WERI-Rb-1 (cell line): ENCODE results near the gene DCDC2.
"Not testable (repeated sequence)": the region's sequence is repeated elsewhere in the genome, so short reads cannot be mapped to it uniquely, and the experiment has no call there.

ENCODE experiments used
- DNase-seq: peaks from one replicate; pipeline ENCODE4 v3.0.0-alpha.2; 2020
- H3K27ac ChIP-seq: fragments of 250-450 bp; sonication (Bioruptor Pico); 2 replicates; pipeline ENCODE4 v1.5.1; 2020; ENCODE audit warnings: mild to moderate bottlenecking, moderate library complexity
- H3K27me3 ChIP-seq: fragments of 250-450 bp; sonication (Bioruptor Pico); 2 replicates; pipeline ENCODE4 v1.5.1; 2021; ENCODE audit warnings: mild to moderate bottlenecking, low read depth, moderate library complexity; ENCODE audit not compliant: insufficient read depth, severe bottlenecking
- H3K36me3 ChIP-seq: fragments of 250-450 bp; sonication (Bioruptor Pico); 2 replicates; pipeline ENCODE4 v1.5.1; 2020; ENCODE audit warnings: mild to moderate bottlenecking, moderate library complexity
- H3K4me3 ChIP-seq: 2 replicates; pipeline ENCODE4 v1.5.1; 2011; ENCODE audit warnings: low read depth, mild to moderate bottlenecking, control low read depth, low read length
- H3K9me3 ChIP-seq: fragments of 250-450 bp; sonication (Bioruptor Pico); 2 replicates; pipeline ENCODE4 v1.5.1; 2021; ENCODE audit warnings: mild to moderate bottlenecking, moderate library complexity; ENCODE audit not compliant: severe bottlenecking
- CTCF ChIP-seq: IDR thresholded peaks from 2 replicates; pipeline ENCODE4 v1.5.1; 2011; ENCODE audit warnings: low read depth, mild to moderate bottlenecking, control low read depth, inconsistent platforms, low read length

DCDC2 gene

GRCh38 chr6:24307881-24308280 lies 50.0 kb downstream of the DCDC2 start:
- Histone ChIP-seq H3K9me3 (no peaks in the 10 kb centered on the region), H3K27ac (no peak overlapping the region)
- no peak for TF ChIP-seq CTCF

GRCh38 chr6:24306936-24307335 lies 50.9 kb downstream of the DCDC2 start:
- no peaks in the 10 kb centered on the region for H3K36me3 ChIP-seq

More at GRCh38 chr6:24307881-24308280, 50.0 kb downstream of the DCDC2 start:
- Histone ChIP-seq H3K4me3 (no peak overlapping the region), H3K27me3 (no peaks in the 10 kb centered on the region), H3K36me3 (no peaks in the 10 kb centered on the region)
- no peak for DNase-seq

GRCh38 chr6:24306038-24306437 lies 51.8 kb downstream of the DCDC2 start:
- no peak for TF ChIP-seq CTCF
- Histone ChIP-seq H3K36me3 (no peaks in the 10 kb centered on the region), H3K4me3 (no peak overlapping the region), H3K27me3 (no peaks in the 10 kb centered on the region), H3K9me3 (no peaks in the 10 kb centered on the region), H3K27ac (no peak overlapping the region)
- no peak for DNase-seq

More at GRCh38 chr6:24306936-24307335, 50.9 kb downstream of the DCDC2 start:
- Histone ChIP-seq H3K9me3 (no peaks in the 10 kb centered on the region), H3K27me3 (no peaks in the 10 kb centered on the region), H3K27ac (no peak overlapping the region), H3K4me3 (no peak overlapping the region)
- TF ChIP-seq CTCF = no peak
- DNase-seq = no peak

- H3K9me3 ChIP-seq = peaks cover 4% of the 10 kb centered on the region
- no peak overlapping the region for H3K27ac ChIP-seq
- H3K27me3 ChIP-seq = no peaks in the 10 kb centered on the region
- H3K4me3 ChIP-seq = no peak overlapping the region
- no peak for TF ChIP-seq CTCF
- no peak for DNase-seq
- no peaks in the 10 kb centered on the region for H3K36me3 ChIP-seq
Observed at GRCh38 chr6:24296944-24297343, 60.9 kb downstream of the DCDC2 start.

GRCh38 chr6:24293852-24294251 lies 64.0 kb downstream of the DCDC2 start:
- H3K9me3 ChIP-seq, H3K27me3 ChIP-seq, H3K27ac ChIP-seq, H3K4me3 ChIP-seq, DNase-seq, H3K36me3 ChIP-seq: not testable (repeated sequence)

- no peak overlapping the region for H3K27ac ChIP-seq
- no peak for TF ChIP-seq CTCF
- H3K27me3 ChIP-seq = no peaks in the 10 kb centered on the region
- no peak for DNase-seq
- H3K9me3 ChIP-seq = no peaks in the 10 kb centered on the region
- H3K4me3 ChIP-seq = no peak overlapping the region
- H3K36me3 ChIP-seq = no peaks in the 10 kb centered on the region
Observed at GRCh38 chr6:24287239-24287638, 70.6 kb downstream of the DCDC2 start.
